Hepatocyte (in vitro differentiated cells): ENCODE measurements around the gene CCDC138.
"Not testable (repeated sequence)": the region's sequence is repeated elsewhere in the genome, so short reads cannot be mapped to it uniquely, and the experiment has no call there.

Source experiments
- EZH2 ChIP-seq: fragments of 200-600 bp; sonication (generic); IDR thresholded peaks from 2 replicates; pipeline ENCODE4 v1.6.1; 2016; ENCODE audit warnings: antibody characterized with exemption, mild to moderate bottlenecking, borderline replicate concordance
- EZH2phosphoT487 ChIP-seq: fragments of 200-600 bp; sonication (generic); IDR thresholded peaks from one replicate; pipeline ENCODE4 v1.6.1; 2018; ENCODE audit warnings: antibody characterized with exemption, mild to moderate bottlenecking, low read depth, moderate library complexity; ENCODE audit not compliant: unreplicated experiment, severe bottlenecking
- TF ChIP-seq, protein P1 (sequence below): fragments of 200-600 bp; sonication (generic); IDR thresholded peaks from 2 replicates; pipeline ENCODE4 v1.5.1; 2016; ENCODE audit warnings: antibody characterized with exemption, mild to moderate bottlenecking; ENCODE audit not compliant: poor library complexity

DNA sequence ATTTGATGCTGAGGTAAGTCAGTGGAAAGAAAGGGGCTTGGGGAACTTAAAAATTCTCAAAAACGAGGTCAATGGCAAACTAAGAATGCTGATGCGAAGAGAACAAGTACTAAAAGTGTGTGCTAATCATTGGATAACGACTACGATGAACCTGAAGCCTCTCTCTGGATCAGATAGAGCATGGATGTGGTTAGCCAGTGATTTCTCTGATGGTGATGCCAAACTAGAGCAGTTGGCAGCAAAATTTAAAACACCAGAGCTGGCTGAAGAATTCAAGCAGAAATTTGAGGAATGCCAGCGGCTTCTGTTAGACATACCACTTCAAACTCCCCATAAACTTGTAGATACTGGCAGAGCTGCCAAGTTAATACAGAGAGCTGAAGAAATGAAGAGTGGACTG lies 19.9 kb upstream of the CCDC138 start:
- TF ChIP-seq, protein P1, sequence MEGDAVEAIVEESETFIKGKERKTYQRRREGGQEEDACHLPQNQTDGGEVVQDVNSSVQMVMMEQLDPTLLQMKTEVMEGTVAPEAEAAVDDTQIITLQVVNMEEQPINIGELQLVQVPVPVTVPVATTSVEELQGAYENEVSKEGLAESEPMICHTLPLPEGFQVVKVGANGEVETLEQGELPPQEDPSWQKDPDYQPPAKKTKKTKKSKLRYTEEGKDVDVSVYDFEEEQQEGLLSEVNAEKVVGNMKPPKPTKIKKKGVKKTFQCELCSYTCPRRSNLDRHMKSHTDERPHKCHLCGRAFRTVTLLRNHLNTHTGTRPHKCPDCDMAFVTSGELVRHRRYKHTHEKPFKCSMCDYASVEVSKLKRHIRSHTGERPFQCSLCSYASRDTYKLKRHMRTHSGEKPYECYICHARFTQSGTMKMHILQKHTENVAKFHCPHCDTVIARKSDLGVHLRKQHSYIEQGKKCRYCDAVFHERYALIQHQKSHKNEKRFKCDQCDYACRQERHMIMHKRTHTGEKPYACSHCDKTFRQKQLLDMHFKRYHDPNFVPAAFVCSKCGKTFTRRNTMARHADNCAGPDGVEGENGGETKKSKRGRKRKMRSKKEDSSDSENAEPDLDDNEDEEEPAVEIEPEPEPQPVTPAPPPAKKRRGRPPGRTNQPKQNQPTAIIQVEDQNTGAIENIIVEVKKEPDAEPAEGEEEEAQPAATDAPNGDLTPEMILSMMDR: not testable (repeated sequence)
- not testable (repeated sequence) for TF ChIP-seq EZH2, EZH2phosphoT487
